Upper lobe of left lung (tissue), 6 donors: ENCODE data around the gene HSPG2. TPM values are rescaled to one million over a fixed set of nuclear protein-coding genes. Genes with fewer than 3 reads are reported as not detected.

ENCODE experiments used
- ATAC-seq, 2 donors: fragments of 200-7000 bp; cut with Tn5 transposase; one replicate each; pipeline ENCODE4 v1.9.1; 2022; ENCODE audit warnings: mild to moderate bottlenecking in 2 of 2, moderate library complexity in 2 of 2; ENCODE audit not compliant: low FRiP score in 2 of 2
- DNase-seq, 2 donors: peaks; one replicate each; pipeline ENCODE4 v3.0.0-alpha.2; 2019 to 2020
- H3K27ac ChIP-seq, 4 donors: fragments of 200-600 bp; sonication (generic); one replicate each; pipeline ENCODE4 v1.5.1; 2016 to 2019
- H3K27me3 ChIP-seq, 4 donors: fragments of 200-600 bp; sonication (generic); one replicate each; pipeline ENCODE4 v1.5.1; 2017 to 2019
- H3K36me3 ChIP-seq, 4 donors: fragments of 200-600 bp; sonication (generic); one replicate each; pipeline ENCODE4 v1.5.1; 2016 to 2019
- H3K4me1 ChIP-seq, 4 donors: fragments of 200-600 bp; sonication (generic); one replicate each; pipeline ENCODE4 v1.5.1; 2018 to 2019
- H3K4me3 ChIP-seq, 4 donors: fragments of 200-600 bp; sonication (generic); one replicate each; pipeline ENCODE4 v1.5.1; 2017 to 2019; ENCODE audit warnings: mild to moderate bottlenecking in 2 of 4, moderate library complexity in 1 of 4
- H3K9me3 ChIP-seq, 4 donors: fragments of 200-600 bp; sonication (generic); one replicate each; pipeline ENCODE4 v1.5.1; 2018 to 2019
- EP300 ChIP-seq, 4 donors: sonication (generic); formaldehyde crosslinking; IDR thresholded peaks; one replicate each; pipeline ENCODE4 v1.5.1; 2017; ENCODE audit warnings: antibody characterized with exemption in 4 of 4, control low read depth in 2 of 4
- POLR2A ChIP-seq, 4 donors: fragments of 450-650 bp; IDR thresholded peaks; one replicate each; pipeline ENCODE4 v1.5.1; 2016 to 2017; ENCODE audit warnings: antibody characterized with exemption in 4 of 4, mild to moderate bottlenecking in 2 of 4
- POLR2AphosphoS5 ChIP-seq, 2 donors: sonication (generic); formaldehyde crosslinking; IDR thresholded peaks; one replicate each; pipeline ENCODE4 v1.5.1; 2017; ENCODE audit warnings: antibody characterized with exemption in 2 of 2
- WGBS, 2 donors: methylation state at CpG; one replicate each; pipeline ENCODE4 v1.1.5; 2017 to 2018; 5-methylcytosine and 5-hydroxymethylcytosine counted together
- total RNA-seq, 6 donors: library from RNA; depleted of rRNA in 4 of 6; stranded (reverse); fragments of >200 nt in 4 of 6; gene quantifications; one replicate each; pipeline versions ENCODE4 v1.1.0 to v1.2.1, GENCODE V29; 2016 to 2021
- TF ChIP-seq, protein P1 (sequence below), 6 experiments: fragments of 450-650 bp in 4 of 6; fragments of 200-600 bp in 2 of 6; sonication (generic) in 2 of 6; IDR thresholded peaks; one replicate each; pipeline ENCODE4 v1.5.1; 2016 to 2019; ENCODE audit warnings: antibody characterized with exemption in 6 of 6
- donor health status: DM: no; HTN: no; CAD: no; lungs with moderate emphysema.
- donor health status: DM: no; HTN: yes; CAD: no; lungs with severe emphysema.

HSPG2 gene
- total RNA-seq, 6 donors from 2014 or later: 104 to 433 (median 227) TPM

DNA sequence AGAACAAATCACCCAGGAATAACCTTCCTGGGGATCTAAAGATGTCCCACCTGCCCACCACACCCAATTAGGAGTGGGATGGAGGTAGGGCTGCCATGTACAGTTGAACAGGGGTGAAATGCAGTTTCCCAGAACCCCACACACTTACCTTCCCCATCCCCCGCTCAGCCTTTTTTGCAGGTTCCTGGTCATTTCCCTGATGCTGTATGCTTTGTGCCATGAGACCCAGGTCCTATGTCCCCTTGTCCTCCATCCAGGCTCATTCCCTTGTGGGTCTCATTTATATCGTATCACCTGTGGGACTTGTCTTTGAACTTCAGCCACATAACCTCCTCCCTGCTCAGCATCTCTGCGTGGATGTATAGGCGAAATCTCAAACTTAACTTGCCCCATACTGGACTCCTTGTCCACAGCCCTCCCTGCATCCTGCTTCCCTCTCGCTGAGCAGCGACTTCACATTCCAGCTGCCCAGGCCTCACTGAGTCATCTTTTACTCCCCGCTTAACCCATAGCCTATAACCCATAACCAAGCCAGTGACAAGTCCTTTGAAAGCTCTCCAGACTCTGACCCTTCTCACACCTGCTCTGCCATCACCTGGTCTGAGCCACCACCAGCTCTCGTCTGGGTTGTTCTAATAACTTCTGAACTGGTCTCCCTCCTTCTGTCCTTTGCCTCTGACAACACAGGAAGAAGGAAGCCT is 120.4 kb downstream of the HSPG2 start:
- peaks cover 0 to 9% (median 4%) of the 10 kb centered on the region in 4 donors for H3K36me3 ChIP-seq
- DNase-seq: no peak
- no peaks in the 10 kb centered on the region for H3K9me3 ChIP-seq
- H3K4me1 ChIP-seq: peaks cover 0 to 11% (median 9%) of the 10 kb centered on the region in 4 donors
- 92 to 96% methylated on average over 8 of the region's 8 CpGs for WGBS, 2 donors
- H3K27me3 ChIP-seq: peaks cover 0 to 5% (median 0%) of the 10 kb centered on the region in 4 donors
- TF ChIP-seq POLR2A (IDR thresholded peaks at IDR 0.05): no peak
- TF ChIP-seq, protein P1, sequence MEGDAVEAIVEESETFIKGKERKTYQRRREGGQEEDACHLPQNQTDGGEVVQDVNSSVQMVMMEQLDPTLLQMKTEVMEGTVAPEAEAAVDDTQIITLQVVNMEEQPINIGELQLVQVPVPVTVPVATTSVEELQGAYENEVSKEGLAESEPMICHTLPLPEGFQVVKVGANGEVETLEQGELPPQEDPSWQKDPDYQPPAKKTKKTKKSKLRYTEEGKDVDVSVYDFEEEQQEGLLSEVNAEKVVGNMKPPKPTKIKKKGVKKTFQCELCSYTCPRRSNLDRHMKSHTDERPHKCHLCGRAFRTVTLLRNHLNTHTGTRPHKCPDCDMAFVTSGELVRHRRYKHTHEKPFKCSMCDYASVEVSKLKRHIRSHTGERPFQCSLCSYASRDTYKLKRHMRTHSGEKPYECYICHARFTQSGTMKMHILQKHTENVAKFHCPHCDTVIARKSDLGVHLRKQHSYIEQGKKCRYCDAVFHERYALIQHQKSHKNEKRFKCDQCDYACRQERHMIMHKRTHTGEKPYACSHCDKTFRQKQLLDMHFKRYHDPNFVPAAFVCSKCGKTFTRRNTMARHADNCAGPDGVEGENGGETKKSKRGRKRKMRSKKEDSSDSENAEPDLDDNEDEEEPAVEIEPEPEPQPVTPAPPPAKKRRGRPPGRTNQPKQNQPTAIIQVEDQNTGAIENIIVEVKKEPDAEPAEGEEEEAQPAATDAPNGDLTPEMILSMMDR (IDR thresholded peaks at IDR 0.05): no peak
- no peak for TF ChIP-seq EP300 (IDR thresholded peaks at IDR 0.05)
- no peak for TF ChIP-seq POLR2AphosphoS5 (IDR thresholded peaks at IDR 0.05)
- no peak for ATAC-seq
- H3K4me3 ChIP-seq: no peak overlapping the region
- H3K27ac ChIP-seq: no peak overlapping the region

DNA sequence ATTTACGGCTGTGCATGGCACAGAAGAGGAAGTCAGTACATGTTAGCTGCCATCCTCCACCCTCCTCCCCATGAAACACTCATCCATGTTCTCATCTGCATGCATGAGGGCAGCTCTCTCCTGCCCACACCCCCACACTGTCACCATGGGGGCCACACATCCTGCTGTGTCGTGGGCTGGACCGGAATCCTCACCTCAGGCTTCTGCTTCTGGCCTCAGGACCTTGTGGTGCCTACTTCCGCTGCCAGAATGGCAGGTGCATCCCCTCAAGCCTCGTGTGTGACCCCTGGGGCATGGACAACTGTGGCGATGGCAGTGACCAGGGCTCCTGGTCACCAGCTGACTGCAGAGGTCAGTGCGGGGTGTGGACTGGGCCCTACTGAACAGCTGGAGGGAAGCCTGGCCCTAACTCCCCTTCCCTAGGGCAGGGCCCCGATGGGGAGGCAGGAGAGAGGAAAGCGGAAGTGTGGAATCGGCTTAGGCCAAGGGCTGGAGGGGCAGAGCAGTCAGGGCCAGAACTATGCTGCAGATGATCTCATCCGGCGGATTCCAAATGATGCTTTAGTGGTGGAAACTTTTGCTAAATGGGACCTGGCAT is 121.3 kb downstream of the HSPG2 start:
- no peak for DNase-seq
- H3K9me3 ChIP-seq: no peaks in the 10 kb centered on the region
- ATAC-seq: peak; percentile 49 to 69
- H3K4me3 ChIP-seq: no peak overlapping the region
- peaks cover 0 to 5% (median 0%) of the 10 kb centered on the region in 4 donors for H3K27me3 ChIP-seq
- no peak overlapping the region for H3K27ac ChIP-seq
- peaks cover 0 to 4% (median 0%) of the 10 kb centered on the region in 4 donors for H3K36me3 ChIP-seq
- H3K4me1 ChIP-seq: peaks cover 0 to 11% (median 9%) of the 10 kb centered on the region in 4 donors
- TF ChIP-seq POLR2A (IDR thresholded peaks at IDR 0.05): no peak
- 56 to 71% methylated on average over 12 of the region's 12 CpGs for WGBS, 2 donors

DNA sequence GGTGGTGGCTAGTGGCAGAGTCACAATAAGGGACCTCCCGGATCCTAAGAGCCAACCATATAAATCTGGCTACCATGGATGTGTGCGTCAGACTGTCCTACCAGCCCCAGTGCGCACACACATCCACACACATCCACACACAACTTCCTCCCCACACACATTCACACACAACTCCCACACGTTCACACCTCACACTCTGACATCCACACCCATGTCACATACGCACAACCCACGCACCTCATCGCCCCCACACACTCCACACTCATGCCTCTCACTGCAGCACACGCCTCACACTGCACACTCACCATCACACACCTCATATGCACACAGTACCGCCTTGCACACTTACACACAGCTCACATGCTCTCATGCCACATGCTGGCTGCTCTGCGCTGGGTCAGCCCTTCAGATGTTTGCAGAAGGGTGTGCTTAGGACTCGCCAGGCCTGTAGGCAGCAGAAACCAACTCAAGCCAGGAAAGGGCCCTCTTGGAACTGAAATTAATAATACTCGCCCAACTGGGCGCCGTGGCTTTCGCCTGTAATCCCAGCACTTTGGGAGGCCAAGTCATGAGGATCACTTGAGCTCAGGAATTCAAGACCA is 122.0 kb downstream of the HSPG2 start:
- peak in 1 of 2 donors; percentile 53 for DNase-seq
- Histone ChIP-seq H3K36me3 (no peaks in the 10 kb centered on the region), H3K4me3 (no peak overlapping the region), H3K9me3 (no peaks in the 10 kb centered on the region), H3K4me1 (peaks cover 0 to 11% (median 9%) of the 10 kb centered on the region in 4 donors), H3K27ac (no peak overlapping the region), H3K27me3 (peaks cover 0 to 5% (median 0%) of the 10 kb centered on the region in 4 donors)
- 83 to 84% methylated on average over 15 of the region's 15 CpGs for WGBS, 2 donors
- peak; percentile 3 to 67 for ATAC-seq
- TF ChIP-seq, protein P1 (IDR thresholded peaks at IDR 0.05): no peak

DNA sequence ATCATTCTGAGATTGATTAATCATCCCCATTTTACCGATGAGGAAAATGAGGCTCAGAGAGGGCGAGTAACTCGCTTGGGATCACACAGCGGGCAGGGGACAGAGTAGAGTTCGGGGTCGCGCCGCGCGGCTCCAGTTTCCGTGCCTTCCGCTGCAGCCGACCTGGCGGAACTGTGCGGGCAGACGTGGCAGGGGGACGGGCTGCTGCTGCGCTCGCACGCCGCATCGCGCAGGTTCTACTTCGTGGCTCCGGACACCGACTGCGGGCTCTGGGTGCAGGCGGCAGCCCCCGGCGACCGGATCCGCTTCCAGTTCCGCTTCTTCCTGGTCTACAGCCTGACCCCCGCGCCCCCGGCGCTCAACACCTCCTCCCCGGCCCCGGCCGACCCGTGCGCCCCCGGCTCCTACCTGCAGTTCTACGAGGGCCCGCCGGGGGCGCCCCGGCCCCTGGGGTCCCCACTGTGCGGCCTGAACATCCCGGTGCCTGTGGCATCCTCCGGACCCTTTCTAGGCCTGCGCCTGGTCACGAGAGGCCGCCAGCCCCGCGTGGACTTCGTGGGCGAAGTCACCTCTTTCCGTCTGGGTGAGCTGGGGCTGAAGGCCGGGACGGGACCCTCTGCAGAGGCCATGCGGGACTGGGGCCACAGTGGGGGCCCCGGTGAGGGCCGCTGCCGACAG is 122.7 kb downstream of the HSPG2 start:
- ATAC-seq: peak; percentile 58 to 64
- peak in 1 of 2 donors; percentile 91 for DNase-seq
- 6 to 17% methylated on average over 18 to 44 of the region's 65 CpGs for WGBS, 2 donors

More for the DNA sequence above, 122.7 kb downstream of the HSPG2 start:
- H3K27ac ChIP-seq: no peak overlapping the region
- H3K27me3 ChIP-seq: peaks cover 0 to 5% (median 0%) of the 10 kb centered on the region in 4 donors
- H3K36me3 ChIP-seq: no peaks in the 10 kb centered on the region
- H3K4me3 ChIP-seq: peak overlapping the region in 3 of 4 donors; percentile 25 to 43 (median 39)
- peaks cover 0 to 11% (median 9%) of the 10 kb centered on the region in 4 donors for H3K4me1 ChIP-seq
- no peaks in the 10 kb centered on the region for H3K9me3 ChIP-seq
- TF ChIP-seq, protein P1 (IDR thresholded peaks at IDR 0.05): peak; percentile 36 to 68 (median 51)
- TF ChIP-seq EP300 (IDR thresholded peaks at IDR 0.05): no peak
